DOHH2 (cell line): ENCODE results near the gene KIRREL3.

Experiments
- H3F3A ChIP-seq: fragments of 200-600 bp; sonication (generic), shearing (Covaris generic); 2 replicates; pipeline ENCODE4 v1.6.0; 2016; ENCODE audit warnings: antibody characterized with exemption, mild to moderate bottlenecking; ENCODE audit not compliant: control insufficient read depth, insufficient read depth
- H3K27ac ChIP-seq: fragments of 200-600 bp; sonication (generic); 2 replicates; pipeline ENCODE4 v1.5.1; 2014; ENCODE audit warnings: low read depth, mild to moderate bottlenecking, low read length, moderate library complexity
- H3K27me3 ChIP-seq: fragments of 200-600 bp; sonication (generic); 2 replicates; pipeline ENCODE4 v1.6.1; 2014; ENCODE audit warnings: mild to moderate bottlenecking, low read length, mixed read lengths; ENCODE audit not compliant: control insufficient read depth
- H3K36me3 ChIP-seq: fragments of 200-600 bp; sonication (generic); 2 replicates; pipeline ENCODE4 v1.6.1; 2014; ENCODE audit warnings: mild to moderate bottlenecking, low read length, moderate library complexity, mixed read lengths; ENCODE audit not compliant: control insufficient read depth
- H3K4me1 ChIP-seq: fragments of 200-600 bp; sonication (generic); 2 replicates; pipeline ENCODE4 v1.6.1; 2014; ENCODE audit warnings: mild to moderate bottlenecking, low read length, mixed read lengths; ENCODE audit not compliant: control insufficient read depth
- H3K4me2 ChIP-seq: fragments of 200-600 bp; sonication (generic); 2 replicates; pipeline ENCODE4 v1.6.0; 2014; ENCODE audit warnings: mild to moderate bottlenecking, low read length, moderate library complexity
- H3K4me3 ChIP-seq: fragments of 200-600 bp; sonication (generic); 2 replicates; pipeline ENCODE4 v1.5.1; 2014; ENCODE audit warnings: mild to moderate bottlenecking, low read length, mixed read lengths
- H3K79me2 ChIP-seq: fragments of 200-600 bp; sonication (generic); 2 replicates; pipeline ENCODE4 v1.6.1; 2014; ENCODE audit warnings: mild to moderate bottlenecking, low read length, mixed read lengths; ENCODE audit not compliant: control insufficient read depth
- H3K9me2 ChIP-seq: fragments of 200-600 bp; sonication (generic); replicated peaks from 2 replicates; pipeline ENCODE4 v1.6.1; 2014; ENCODE audit warnings: mild to moderate bottlenecking, low read length, mixed read lengths; ENCODE audit not compliant: control insufficient read depth
- H3K9me3 ChIP-seq: fragments of 200-600 bp; sonication (generic); 2 replicates; pipeline ENCODE4 v1.6.1; 2014; ENCODE audit warnings: antibody characterized with exemption, low read length, mixed read lengths; ENCODE audit not compliant: control insufficient read depth, insufficient read depth
- H4K20me1 ChIP-seq: fragments of 200-600 bp; sonication (generic); 2 replicates; pipeline ENCODE4 v1.6.0; 2014; ENCODE audit warnings: low read depth, mild to moderate bottlenecking, antibody characterized with exemption, low read length, moderate library complexity; ENCODE audit not compliant: control insufficient read depth, insufficient read depth
- CTCF ChIP-seq: fragments of 200-600 bp; sonication (generic); IDR thresholded peaks from one replicate; pipeline ENCODE4 v1.5.1; 2014; ENCODE audit warnings: antibody characterized with exemption, mild to moderate bottlenecking, low read depth, low read length; ENCODE audit not compliant: poor library complexity, severe bottlenecking
- EZH2phosphoT487 ChIP-seq: fragments of 200-600 bp; sonication (generic); IDR thresholded peaks from 2 replicates; pipeline ENCODE4 v1.6.1; 2017; ENCODE audit warnings: borderline replicate concordance, mild to moderate bottlenecking, antibody characterized with exemption, low read length, moderate library complexity, mixed read lengths

Gene KIRREL3

GRCh38 chr11:126917531-126918204, 82.9 kb downstream of the KIRREL3 start:
- Histone ChIP-seq H3K9me2 (no peaks in the 10 kb centered on the region), H3K27ac (no peak overlapping the region), H3K4me1 (no peaks in the 10 kb centered on the region), H3K27me3 (no peaks in the 10 kb centered on the region), H3K4me3 (no peak overlapping the region), H3K9me3 (no peaks in the 10 kb centered on the region), H4K20me1 (no peaks in the 10 kb centered on the region), H3F3A (no peaks in the 10 kb centered on the region), H3K4me2 (no peak overlapping the region), H3K36me3 (no peaks in the 10 kb centered on the region), H3K79me2 (no peaks in the 10 kb centered on the region)
- TF ChIP-seq EZH2phosphoT487, result no peak
- TF ChIP-seq CTCF, result no peak

- no peak overlapping the region for H3K27ac ChIP-seq
- no peaks in the 10 kb centered on the region for H3K4me1 ChIP-seq
- no peaks in the 10 kb centered on the region for H4K20me1 ChIP-seq
- no peaks in the 10 kb centered on the region for H3K27me3 ChIP-seq
- H3K79me2 ChIP-seq, result no peaks in the 10 kb centered on the region
- H3K36me3 ChIP-seq, result no peaks in the 10 kb centered on the region
- no peaks in the 10 kb centered on the region for H3K9me3 ChIP-seq
- TF ChIP-seq CTCF (no peak), EZH2phosphoT487 (no peak)
- H3K4me2 ChIP-seq, result no peak overlapping the region
- H3F3A ChIP-seq, result no peaks in the 10 kb centered on the region
- no peaks in the 10 kb centered on the region for H3K9me2 ChIP-seq
- no peak overlapping the region for H3K4me3 ChIP-seq
Observed at GRCh38 chr11:126915430-126915829, 85.1 kb downstream of the KIRREL3 start.

- Histone ChIP-seq H3K36me3 (no peaks in the 10 kb centered on the region), H3K79me2 (no peaks in the 10 kb centered on the region), H3F3A (no peaks in the 10 kb centered on the region), H3K4me3 (no peak overlapping the region), H3K4me2 (no peak overlapping the region), H3K9me2 (no peaks in the 10 kb centered on the region), H4K20me1 (no peaks in the 10 kb centered on the region), H3K9me3 (no peaks in the 10 kb centered on the region), H3K4me1 (no peaks in the 10 kb centered on the region), H3K27ac (no peak overlapping the region), H3K27me3 (no peaks in the 10 kb centered on the region)
- TF ChIP-seq CTCF (no peak), EZH2phosphoT487 (no peak)
Observed at GRCh38 chr11:126914941-126915340, 85.6 kb downstream of the KIRREL3 start.
